Tibial artery (tissue), 4 donors: ENCODE data around the gene MON1B.
"Not testable (repeated sequence)": the region's sequence is repeated elsewhere in the genome, so short reads cannot be mapped to it uniquely, and the experiment has no call there.

ENCODE experiments used
- DNase-seq, 2 donors: peaks; one replicate each; pipeline ENCODE4 v3.0.0-alpha.2; 2019
- H3K27ac ChIP-seq, 2 donors: fragments of 200-600 bp; sonication (generic) in 1 of 2; 1 replicate in 1 of 2; 2 replicates in 1 of 2; pipeline ENCODE4 v1.5.1; 2018 to 2019; ENCODE audit warnings: mild to moderate bottlenecking in 1 of 2
- H3K27me3 ChIP-seq, 2 donors: fragments of 200-600 bp; sonication (generic) in 1 of 2; one replicate each; pipeline versions ENCODE4 v1.5.1 to v1.6.0; 2016 to 2019
- H3K36me3 ChIP-seq, 3 donors: fragments of 200-600 bp; sonication (generic) in 2 of 3; one replicate each; pipeline ENCODE4 v1.5.1; 2016 to 2019; ENCODE audit warnings: mild to moderate bottlenecking in 2 of 3
- H3K4me1 ChIP-seq, 4 donors: fragments of 200-600 bp; sonication (generic) in 2 of 4; 1 replicate in 3 of 4; 2 replicates in 1 of 4; pipeline ENCODE4 v1.5.1; 2016 to 2019
- H3K4me3 ChIP-seq, 2 donors: fragments of 200-600 bp; sonication (generic) in 1 of 2; 1 replicate in 1 of 2; 2 replicates in 1 of 2; pipeline ENCODE4 v1.5.1; 2018 to 2019; ENCODE audit warnings: mild to moderate bottlenecking in 2 of 2
- H3K9me3 ChIP-seq, 3 donors: fragments of 200-600 bp; sonication (generic) in 1 of 3; one replicate each; pipeline ENCODE4 v1.5.1; 2016 to 2019
- intact Hi-C: fragments of 100-400 bp; cut with DNase I; formaldehyde crosslinking; loops from one replicate; pipeline ENCODE4 v1.15.0; 2023; ENCODE audit warnings: low total_unique reads
- TF ChIP-seq, protein P1 (sequence below), 2 experiments: fragments of 200-600 bp in 1 of 2; fragments of 450-650 bp in 1 of 2; IDR thresholded peaks; one replicate each; pipeline ENCODE4 v1.5.1; 2017 to 2019; ENCODE audit warnings: antibody characterized with exemption in 2 of 2, mild to moderate bottlenecking in 1 of 2, moderate library complexity in 1 of 2

Gene MON1B

DNA sequence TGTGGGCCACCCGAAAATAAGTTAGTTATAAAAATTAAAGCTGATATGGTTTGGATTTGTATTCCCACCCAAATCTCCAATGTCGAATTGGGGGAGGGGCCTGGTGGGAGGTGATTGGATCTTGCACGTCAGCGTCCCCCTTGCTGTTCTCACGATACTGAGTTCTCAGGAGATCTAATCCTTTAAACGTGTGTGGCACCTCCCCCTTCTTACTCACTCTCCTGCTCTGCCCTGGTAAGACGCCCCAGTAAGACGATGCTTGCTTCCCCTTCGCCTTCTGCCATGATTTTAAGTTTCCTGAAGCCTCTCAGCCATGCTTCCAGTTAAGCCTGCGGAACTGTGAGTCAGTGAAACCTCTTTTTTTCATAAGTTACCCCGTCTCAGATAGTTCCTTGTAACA is 43.6 kb downstream of the MON1B start:
- TF ChIP-seq, protein P1, sequence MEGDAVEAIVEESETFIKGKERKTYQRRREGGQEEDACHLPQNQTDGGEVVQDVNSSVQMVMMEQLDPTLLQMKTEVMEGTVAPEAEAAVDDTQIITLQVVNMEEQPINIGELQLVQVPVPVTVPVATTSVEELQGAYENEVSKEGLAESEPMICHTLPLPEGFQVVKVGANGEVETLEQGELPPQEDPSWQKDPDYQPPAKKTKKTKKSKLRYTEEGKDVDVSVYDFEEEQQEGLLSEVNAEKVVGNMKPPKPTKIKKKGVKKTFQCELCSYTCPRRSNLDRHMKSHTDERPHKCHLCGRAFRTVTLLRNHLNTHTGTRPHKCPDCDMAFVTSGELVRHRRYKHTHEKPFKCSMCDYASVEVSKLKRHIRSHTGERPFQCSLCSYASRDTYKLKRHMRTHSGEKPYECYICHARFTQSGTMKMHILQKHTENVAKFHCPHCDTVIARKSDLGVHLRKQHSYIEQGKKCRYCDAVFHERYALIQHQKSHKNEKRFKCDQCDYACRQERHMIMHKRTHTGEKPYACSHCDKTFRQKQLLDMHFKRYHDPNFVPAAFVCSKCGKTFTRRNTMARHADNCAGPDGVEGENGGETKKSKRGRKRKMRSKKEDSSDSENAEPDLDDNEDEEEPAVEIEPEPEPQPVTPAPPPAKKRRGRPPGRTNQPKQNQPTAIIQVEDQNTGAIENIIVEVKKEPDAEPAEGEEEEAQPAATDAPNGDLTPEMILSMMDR (IDR thresholded peaks at IDR 0.05), result no peak
- Histone ChIP-seq H3K27ac (no peak overlapping the region), H3K36me3 (no peaks in the 10 kb centered on the region), H3K9me3 (no peaks in the 10 kb centered on the region), H3K4me1 (no peaks in the 10 kb centered on the region), H3K27me3 (peaks cover 0 to 14% of the 10 kb centered on the region in 2 donors), H3K4me3 (no peak overlapping the region)
- DNase-seq, result no peak
- intact Hi-C loops, result loop anchor here (5.0 to 10.0 kb wide), 2 partner anchors 353 to 430 kb away; no protein-coding TSS in a partner anchor

- H3K27ac ChIP-seq, result no peak overlapping the region
- no peaks in the 10 kb centered on the region for H3K9me3 ChIP-seq
- no peaks in the 10 kb centered on the region for H3K36me3 ChIP-seq
- no peak overlapping the region for H3K4me3 ChIP-seq
- H3K27me3 ChIP-seq, result peaks cover 0 to 14% of the 10 kb centered on the region in 2 donors
- DNase-seq, result peak; percentile 76 to 85
- H3K4me1 ChIP-seq, result no peaks in the 10 kb centered on the region
- TF ChIP-seq, protein P1 (IDR thresholded peaks at IDR 0.05), result peak; percentile 98
- intact Hi-C loops, result loop anchor here (5.0 to 10.0 kb wide), 2 partner anchors 351 to 429 kb away; no protein-coding TSS in a partner anchor
Measured at GRCh38 chr16:77236063-77236511, 45.1 kb downstream of the MON1B start.

- no peak overlapping the region for H3K4me3 ChIP-seq
- TF ChIP-seq, protein P1 (IDR thresholded peaks at IDR 0.05), result no peak
- DNase-seq, result no peak
- H3K36me3 ChIP-seq, result no peaks in the 10 kb centered on the region
- H3K4me1 ChIP-seq, result no peaks in the 10 kb centered on the region
- H3K27me3 ChIP-seq, result peaks cover 0 to 12% of the 10 kb centered on the region in 2 donors
- H3K27ac ChIP-seq, result no peak overlapping the region
- intact Hi-C loops, result loop anchor here (5.0 to 10.0 kb wide), 2 partner anchors 349 to 426 kb away; no protein-coding TSS in a partner anchor
- no peaks in the 10 kb centered on the region for H3K9me3 ChIP-seq
Measured at GRCh38 chr16:77238593-77238992, 47.6 kb downstream of the MON1B start.

DNA sequence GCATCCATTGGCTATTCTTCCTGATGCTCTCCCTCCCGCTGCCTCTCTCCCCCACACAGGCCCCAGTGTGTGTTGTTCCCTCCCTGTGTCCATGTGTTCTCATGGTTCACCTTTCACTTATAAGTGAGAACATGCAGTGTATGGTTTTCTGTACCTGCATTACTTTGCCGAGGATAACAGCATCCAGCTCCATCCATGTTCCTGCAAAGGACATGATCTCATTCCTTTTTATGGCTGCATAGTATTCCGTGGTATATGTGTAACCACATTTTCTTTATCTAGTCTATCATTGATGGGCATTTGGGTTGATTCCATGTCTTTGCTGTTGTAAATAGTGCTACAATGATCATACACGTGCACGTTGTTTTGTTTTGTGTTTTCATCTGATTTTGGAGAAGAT is 51.5 kb downstream of the MON1B start:
- DNase-seq, intact Hi-C loops: not testable (repeated sequence)

DNA sequence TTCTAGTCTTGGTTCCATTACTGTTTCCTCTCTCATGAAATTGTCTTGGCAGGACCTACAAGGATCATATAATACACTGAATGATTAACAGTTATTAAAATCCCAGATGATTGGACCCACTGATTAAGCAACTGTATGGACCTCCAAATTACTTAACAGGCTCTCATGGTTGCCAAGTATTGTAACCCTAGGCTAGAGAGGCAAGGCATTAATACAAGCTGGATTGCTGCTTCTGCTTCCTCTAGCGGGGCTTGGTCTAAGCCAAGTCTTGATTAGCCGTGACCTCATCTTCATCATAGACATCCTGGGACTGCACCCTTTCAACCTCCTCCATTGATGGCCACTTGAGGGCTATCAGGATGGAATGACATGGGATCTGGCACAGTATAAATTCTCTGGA is 55.2 kb downstream of the MON1B start:
- Histone ChIP-seq H3K4me1 (no peaks in the 10 kb centered on the region), H3K4me3 (no peak overlapping the region), H3K36me3 (no peaks in the 10 kb centered on the region), H3K27me3 (no peaks in the 10 kb centered on the region), H3K9me3 (no peaks in the 10 kb centered on the region), H3K27ac (no peak overlapping the region)
- TF ChIP-seq, protein P1 (IDR thresholded peaks at IDR 0.05), result no peak
- DNase-seq, result no peak
- intact Hi-C loops, result no loop called here

More for the DNA sequence above, 51.5 kb downstream of the MON1B start:
- H3K4me1 ChIP-seq, H3K36me3 ChIP-seq, H3K9me3 ChIP-seq, H3K27me3 ChIP-seq, H3K27ac ChIP-seq, H3K4me3 ChIP-seq: not testable (repeated sequence)

DNA sequence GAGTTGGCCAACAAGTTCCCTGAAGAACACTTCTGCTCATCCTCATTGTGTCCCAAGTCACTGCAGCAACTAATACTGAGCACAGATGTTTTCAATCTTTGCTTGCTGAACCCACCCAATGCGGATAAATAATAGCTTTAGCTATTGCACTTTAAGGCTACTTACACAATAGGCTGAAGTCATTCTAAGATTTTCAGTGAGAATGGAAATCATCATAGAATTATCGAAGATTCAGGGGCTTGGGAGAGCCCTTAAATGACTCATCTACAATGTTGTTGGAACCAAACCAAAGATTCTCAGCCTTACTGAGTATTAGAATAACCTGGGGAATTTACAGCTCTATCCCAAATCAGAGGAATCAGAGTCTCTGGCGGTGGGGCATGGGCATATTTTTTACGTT is 59.4 kb downstream of the MON1B start:
- Histone ChIP-seq H3K4me1 (no peaks in the 10 kb centered on the region), H3K27me3 (no peaks in the 10 kb centered on the region), H3K9me3 (no peaks in the 10 kb centered on the region), H3K36me3 (no peaks in the 10 kb centered on the region), H3K4me3 (no peak overlapping the region), H3K27ac (no peak overlapping the region)
- TF ChIP-seq, protein P1 (IDR thresholded peaks at IDR 0.05), result no peak
- DNase-seq, result no peak
- intact Hi-C loops, result no loop called here
